ENCODE results near the gene SOX6.
A peak's percentile ranks its signal among the peaks of the same experiment; 100 is the strongest.

The SOX6 gene

DNA sequence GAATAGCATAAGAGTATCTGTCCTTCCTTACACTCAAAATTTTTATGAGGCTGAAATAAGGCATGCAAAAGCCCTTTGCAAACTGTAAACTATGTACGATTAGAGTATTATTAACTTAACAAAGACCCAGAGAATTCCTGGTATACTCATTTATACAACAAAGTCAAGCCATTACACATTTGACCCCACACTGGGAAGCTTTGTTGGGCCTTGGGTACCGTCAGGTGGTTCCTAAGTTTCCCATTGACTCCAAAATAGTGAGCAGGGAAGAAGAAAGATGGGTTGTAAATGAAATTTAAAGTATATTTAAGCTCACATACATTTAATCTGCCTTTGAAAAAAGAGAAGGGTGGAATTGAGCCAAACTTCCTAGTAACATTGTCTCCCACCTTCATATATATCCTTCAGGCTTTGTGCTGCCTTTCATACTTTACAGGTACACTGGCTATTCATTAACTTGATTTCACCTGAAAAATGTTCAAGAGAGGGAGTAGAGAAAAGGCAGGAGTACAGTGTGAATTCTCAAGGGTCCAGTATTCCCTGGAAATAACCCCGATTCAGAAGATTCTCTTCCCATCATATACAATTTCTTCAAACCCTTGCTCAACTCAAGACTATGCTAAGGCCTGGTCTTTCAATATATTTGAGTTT lies 68.6 kb downstream of the SOX6 start:
- no peak overlapping the region for H3K4me3 ChIP-seq (ENCODE audit: low read depth, low read length)
- DNase-seq (ENCODE audit: low read depth), result no peak

- H3K4me3 ChIP-seq (ENCODE audit: low read depth, low read length), result no peak overlapping the region
- DNase-seq (ENCODE audit: low read depth), result no peak
Measured at GRCh38 chr11:16286095-16286494, 70.3 kb downstream of the SOX6 start.

DNA sequence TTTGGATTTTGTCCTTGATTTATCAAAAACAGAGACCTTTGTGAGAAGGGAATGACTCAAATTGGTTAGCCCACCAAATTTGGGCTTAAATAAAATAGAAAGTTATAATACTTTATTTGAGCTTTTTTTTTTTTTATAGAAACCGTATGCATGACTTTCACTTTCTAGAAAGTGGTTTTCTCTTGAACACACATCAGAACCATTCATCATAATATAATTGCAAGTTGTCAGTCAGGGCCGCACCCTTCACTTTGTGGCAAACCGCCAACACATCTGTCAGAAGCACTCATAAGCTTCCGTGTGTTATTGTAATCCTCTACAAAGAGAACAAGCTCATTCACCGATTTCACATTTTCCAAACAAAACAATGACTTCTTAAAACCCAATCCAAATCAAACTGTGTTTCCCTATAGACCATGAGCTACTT lies 76.1 kb downstream of the SOX6 start:
- no peak for DNase-seq (ENCODE audit: low read depth)
- no peak overlapping the region for H3K4me3 ChIP-seq (ENCODE audit: low read depth, low read length)

GRCh38 chr11:16279524-16279923 lies 76.8 kb downstream of the SOX6 start:
- no peak for DNase-seq (ENCODE audit: low read depth)
- no peak overlapping the region for H3K4me3 ChIP-seq (ENCODE audit: low read depth, low read length)

DNA sequence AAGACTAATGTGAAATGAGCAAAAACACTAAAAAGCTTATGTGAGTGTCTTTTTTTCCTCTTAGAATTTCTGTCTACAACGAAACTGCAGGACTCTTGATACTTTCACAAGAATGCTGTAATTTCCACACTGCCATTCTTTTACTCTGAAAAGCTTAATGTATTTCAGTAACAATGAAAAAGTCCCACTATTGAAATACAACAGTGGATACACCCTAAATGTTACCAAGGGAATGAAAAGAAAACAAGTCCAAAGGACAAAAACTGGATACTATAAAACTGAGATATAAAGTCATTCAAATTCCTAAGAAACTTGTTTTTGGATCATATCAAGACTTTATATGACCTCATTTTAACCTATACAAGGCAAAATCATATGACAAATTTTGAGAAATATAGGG lies 77.4 kb downstream of the SOX6 start:
- DNase-seq (ENCODE audit: low read depth), result no peak
- H3K4me3 ChIP-seq (ENCODE audit: low read depth, low read length), result no peak overlapping the region

GRCh38 chr11:16278273-16278672 lies 78.1 kb downstream of the SOX6 start:
- DNase-seq (ENCODE audit: low read depth), result no peak
- no peak overlapping the region for H3K4me3 ChIP-seq (ENCODE audit: low read depth, low read length)

DNA sequence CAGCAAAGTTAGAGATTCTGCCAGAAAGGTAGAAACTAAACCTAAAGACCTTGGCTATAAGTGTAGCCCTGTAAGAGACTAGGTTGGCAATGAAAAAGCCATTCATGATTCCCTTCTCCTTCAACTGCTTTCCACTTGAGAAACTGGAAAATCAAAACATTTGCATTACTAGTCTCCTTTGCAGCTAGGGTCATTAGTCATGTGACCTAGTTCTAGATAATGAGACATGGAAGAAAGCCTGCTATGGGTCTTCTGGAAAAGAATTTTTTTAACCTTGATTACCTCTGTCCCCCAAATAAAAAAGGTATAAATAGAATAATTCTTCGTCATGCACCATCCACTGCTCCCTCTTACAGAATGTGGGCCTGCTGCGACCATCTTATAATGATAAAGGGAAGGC lies 80.1 kb downstream of the SOX6 start:
- no peak overlapping the region for H3K4me3 ChIP-seq (ENCODE audit: low read depth, low read length)
- DNase-seq (ENCODE audit: low read depth), result no peak

DNA sequence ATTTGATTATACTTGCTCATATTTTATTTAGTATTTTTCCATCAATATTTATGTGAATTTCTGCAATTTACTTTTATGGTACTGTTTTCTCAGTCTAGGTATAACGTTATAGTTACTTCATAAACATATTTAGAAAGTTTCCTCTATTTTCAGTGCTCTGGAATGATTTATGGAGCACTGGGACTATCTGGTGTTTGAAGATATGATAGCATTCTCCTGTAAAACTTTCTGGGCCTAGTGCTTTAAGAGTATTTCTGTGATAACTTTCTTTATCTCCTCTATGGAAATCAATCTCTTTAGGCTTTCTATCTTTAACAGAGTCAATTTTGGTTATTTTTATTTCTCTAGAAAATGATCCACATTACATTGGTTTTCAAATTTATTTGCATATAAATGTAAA lies 85.1 kb downstream of the SOX6 start:
- no peak overlapping the region for H3K4me3 ChIP-seq (ENCODE audit: low read depth, low read length)
- DNase-seq (ENCODE audit: low read depth), result no peak

DNA sequence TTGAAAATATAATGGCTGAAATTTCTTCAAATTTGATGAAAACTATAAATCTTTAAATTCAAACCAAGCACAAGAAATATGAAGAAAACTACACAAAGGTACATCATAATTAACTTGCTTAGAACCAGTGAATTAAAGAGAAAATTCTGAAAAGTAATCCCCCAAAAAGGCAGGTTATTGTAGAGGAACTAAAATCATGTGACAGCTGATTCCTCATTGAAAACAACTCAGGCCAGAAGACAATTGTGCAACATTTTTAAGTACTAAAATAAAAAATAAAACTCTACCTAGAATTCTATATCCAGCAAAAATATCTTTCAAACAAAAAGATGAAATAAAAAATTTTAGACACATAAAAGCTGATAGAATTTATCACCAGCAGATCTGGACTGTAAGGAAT lies 90.3 kb downstream of the SOX6 start:
- no peak for DNase-seq (ENCODE audit: low read depth)
- no peak overlapping the region for H3K4me3 ChIP-seq (ENCODE audit: low read depth, low read length)

GRCh38 chr11:16265022-16265421 lies 91.3 kb downstream of the SOX6 start:
- DNase-seq (ENCODE audit: low read depth), result no peak
- H3K4me3 ChIP-seq (ENCODE audit: low read depth, low read length), result no peak overlapping the region

DNA sequence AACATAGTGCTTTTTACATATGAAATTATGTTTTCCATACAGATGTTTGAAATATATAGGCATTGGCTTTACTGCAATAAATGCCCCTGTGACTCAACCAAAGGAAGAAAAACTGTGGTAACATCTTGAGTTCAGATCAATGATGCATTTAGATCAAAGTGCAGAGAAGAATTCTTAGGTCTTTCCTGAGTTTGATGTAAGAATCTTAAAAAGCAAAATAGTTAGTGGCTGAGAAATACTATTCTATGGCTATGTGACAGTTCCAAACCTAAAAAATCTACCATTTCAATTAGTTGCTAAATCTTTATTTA lies 93.7 kb downstream of the SOX6 start:
- no peak overlapping the region for H3K4me3 ChIP-seq (ENCODE audit: low read depth, low read length)

DNA sequence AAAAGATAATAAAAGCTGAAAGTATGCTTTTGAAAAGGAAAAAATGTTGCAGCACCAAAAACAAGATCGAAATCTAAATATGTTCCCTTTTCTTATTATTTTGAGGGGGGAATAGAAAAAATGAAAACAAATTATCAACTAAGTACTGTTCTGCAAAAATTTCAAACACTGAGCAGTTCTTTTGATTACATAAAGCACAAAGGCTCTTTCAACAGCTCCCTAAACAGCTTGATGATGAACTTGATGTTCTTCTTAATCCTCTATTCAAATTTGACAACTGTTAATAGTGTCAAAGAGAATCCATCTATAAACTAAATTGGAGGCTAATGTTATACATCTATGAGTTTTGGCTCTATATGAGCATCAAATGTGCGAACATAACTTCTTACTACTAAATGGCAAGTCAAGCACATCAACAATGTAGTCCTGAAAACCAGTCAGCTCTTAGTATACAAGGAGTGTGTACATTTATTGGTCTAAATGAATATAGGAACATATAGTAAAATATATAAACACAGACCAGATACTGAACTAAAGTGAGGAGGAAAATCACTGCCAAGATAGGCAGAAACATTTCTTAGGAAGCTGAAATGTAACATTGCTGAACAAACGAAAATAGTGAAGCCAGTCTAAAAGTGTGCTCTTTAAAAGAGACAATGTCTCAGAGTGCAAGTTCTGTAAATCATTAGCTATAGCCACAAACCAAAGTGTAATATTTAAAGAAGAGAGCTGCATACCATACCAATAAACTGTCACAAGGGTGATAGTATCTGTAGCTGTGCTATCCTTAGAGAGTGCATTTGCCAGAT lies 94.3 kb downstream of the SOX6 start:
- no peak overlapping the region for H3K4me3 ChIP-seq (ENCODE audit: low read depth, low read length)
- DNase-seq (ENCODE audit: low read depth), result no peak

More for the DNA sequence above, 93.7 kb downstream of the SOX6 start:
- DNase-seq (ENCODE audit: low read depth), result no peak

DNA sequence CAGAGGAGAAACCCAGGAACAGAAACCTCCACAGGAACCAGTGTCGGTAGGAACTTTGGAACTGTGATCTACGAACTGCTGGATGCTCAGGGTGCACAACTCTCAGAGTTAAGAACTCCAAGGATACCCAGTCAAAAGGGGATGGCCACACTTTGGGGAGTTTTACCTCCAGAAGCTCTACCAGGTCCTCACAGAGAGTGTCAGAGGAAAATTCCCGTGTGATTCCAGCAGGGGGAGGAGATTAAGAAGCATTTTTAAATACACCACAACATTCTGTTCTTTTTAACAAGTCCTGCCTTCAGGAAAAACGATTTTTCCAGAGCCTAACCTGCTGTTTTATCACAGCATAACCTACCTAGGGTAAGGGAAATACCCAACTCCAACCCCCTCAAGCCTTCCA lies 104.0 kb downstream of the SOX6 start:
- no peak for DNase-seq (ENCODE audit: low read depth)
- H3K4me3 ChIP-seq (ENCODE audit: low read depth, low read length), result no peak overlapping the region

GRCh38 chr11:16248248-16248647 lies 108.1 kb downstream of the SOX6 start:
- no peak for DNase-seq (ENCODE audit: low read depth)
- H3K4me3 ChIP-seq (ENCODE audit: low read depth, low read length), result no peak overlapping the region

DNA sequence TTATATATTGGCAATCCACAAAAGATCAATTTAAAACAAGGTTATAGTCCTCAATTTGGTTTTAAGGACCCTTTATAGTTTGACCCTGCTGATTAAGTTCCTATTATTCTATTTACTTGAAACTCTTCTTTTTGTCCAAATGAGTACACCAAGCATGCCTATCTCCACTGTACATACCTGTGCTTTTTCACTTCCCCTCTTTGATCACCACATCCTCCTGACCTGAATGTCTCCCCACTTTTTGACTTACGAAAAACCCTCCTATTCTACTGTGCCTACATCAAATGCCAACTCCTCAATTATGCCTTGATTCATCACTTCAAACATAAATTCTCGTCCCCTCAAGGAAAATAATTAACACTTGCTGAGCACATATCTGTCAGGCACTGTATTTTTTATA lies 113.5 kb downstream of the SOX6 start:
- H3K4me3 ChIP-seq (ENCODE audit: low read depth, low read length), result no peak overlapping the region
- DNase-seq (ENCODE audit: low read depth), result no peak

DNA sequence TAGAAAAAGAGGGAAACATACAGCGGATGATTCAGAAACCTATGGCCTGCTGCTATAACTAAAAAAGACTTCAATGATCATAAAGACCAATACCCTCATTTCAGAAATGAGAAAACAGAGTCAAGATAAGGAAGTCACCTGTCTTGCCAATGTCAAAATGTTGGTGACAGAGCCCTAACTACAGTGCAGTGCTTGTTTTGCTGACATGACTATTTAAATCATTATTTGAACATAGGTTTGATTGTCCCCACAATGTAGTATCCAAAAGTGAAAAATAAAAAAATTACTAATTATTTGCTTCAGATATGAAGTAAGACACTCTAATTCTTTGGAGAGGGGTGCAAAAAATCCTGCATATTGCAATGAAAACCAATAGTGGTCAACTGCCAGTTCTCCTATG lies 115.7 kb downstream of the SOX6 start:
- no peak overlapping the region for H3K4me3 ChIP-seq (ENCODE audit: low read depth, low read length)
- DNase-seq (ENCODE audit: low read depth), result no peak

- no peak for DNase-seq (ENCODE audit: low read depth)
- H3K4me3 ChIP-seq (ENCODE audit: low read depth, low read length), result no peak overlapping the region
Measured at GRCh38 chr11:16239141-16240105, 116.9 kb downstream of the SOX6 start.

DNA sequence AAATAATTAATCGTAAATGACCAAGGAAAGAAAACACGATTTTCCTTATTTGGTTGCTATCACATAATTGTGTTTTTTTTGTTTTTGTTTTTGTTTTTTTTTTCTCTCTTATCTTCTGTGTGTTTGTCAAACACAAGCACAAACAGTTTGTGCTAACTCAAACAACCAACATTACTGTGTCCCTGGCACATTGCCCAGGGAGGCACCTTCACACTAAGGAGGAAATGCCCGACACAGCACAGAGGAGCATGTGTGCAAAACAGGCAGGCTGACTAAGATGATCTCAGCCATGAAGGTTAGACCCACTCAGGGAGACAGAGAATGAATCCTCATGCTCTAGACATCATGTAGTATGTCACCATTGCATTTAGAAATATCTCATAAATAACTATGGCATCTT lies 130.1 kb downstream of the SOX6 start:
- peak; percentile 52 for DNase-seq (ENCODE audit: low read depth)
- H3K4me3 ChIP-seq (ENCODE audit: low read depth, low read length), result no peak overlapping the region

- no peak for DNase-seq (ENCODE audit: low read depth)
- no peak overlapping the region for H3K4me3 ChIP-seq (ENCODE audit: low read depth, low read length)
Measured at GRCh38 chr11:16225623-16226022, 130.7 kb downstream of the SOX6 start.

GRCh38 chr11:16223558-16223957 lies 132.8 kb downstream of the SOX6 start:
- H3K4me3 ChIP-seq (ENCODE audit: low read depth, low read length), result no peak overlapping the region
- DNase-seq (ENCODE audit: low read depth), result no peak
